Activated naive CD4-positive, alpha-beta T cell treated with Interleukin-2 at 50 U/mL for 16 hours (primary cell): ENCODE results near the gene LOXL3.

Experiments used
- DNase-seq: peaks from one replicate; pipeline ENCODE4 v3.0.0-alpha.2; 2020

Gene LOXL3

DNA sequence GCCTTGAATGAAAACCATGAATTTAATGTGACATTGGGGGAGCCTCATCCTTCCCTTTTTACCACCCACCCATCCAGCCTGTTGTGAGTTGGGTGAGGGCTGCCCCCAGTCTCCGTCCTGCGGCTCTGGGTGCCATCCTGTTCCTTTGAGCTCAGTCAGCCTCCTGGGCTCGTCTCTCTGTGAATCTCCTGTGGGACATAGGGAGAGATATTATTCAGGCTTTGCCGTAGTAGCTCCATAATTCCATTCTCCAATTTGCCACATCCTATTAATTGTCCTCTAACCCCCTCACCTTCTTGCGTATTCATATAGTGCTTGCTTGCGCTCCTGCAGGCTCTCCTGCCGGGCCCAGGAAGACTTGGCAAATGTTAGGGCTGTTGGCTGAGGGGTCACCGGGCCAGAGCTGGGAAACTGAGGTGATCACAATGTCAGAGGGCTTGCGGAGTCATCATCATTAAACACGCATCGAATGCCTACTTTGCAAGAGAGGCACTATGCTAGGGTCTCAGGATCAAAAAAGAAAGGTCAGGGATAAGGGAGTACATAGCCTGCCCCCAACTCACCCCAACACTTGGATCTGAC lies 27.0 kb downstream of the LOXL3 start:
- no peak for DNase-seq

DNA sequence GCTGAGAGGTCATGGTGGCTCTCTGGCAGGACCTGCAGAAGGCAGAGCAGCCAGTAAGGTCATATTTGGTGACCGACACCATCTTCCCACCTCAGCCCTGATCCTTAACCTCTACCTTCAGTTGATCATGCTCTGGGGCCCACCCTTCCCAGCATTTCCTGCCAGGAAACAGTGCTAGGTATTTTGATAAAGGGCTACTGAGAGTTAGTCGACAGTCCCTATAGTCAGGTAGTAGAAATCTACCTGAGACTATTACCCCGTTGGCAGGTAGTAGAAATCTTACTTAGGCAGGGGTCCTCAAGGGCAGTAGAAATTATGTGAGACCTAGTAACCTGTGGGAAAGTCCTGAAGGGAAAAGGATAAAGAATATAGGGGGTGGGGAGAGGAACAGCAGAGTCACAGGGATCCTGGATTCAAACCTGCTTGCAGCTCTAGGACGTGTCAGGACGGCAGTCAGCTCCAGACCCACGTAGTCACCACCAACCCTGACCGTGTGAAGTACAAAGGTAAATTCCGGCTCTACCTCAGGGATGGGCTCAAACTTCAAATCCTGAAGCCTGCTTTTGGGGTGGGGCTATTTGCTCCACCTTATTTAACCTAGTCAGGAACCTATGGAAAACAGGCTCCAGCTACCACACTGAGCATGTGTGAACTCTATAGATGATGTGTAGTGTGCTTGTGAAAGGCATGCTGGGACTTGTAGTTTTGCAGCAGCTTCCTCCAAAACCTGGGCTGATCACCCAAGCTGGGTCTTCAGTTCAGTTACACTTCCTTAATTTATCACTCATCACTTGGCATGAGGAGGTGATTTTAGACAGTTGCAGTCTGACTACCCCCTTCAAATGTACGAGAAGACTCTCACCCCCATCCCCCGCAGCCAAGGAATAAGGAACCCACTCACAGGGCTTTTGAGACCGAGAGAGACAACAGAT lies 27.8 kb downstream of the LOXL3 start, which contains the start of gene DQX1:
Gene DQX1 (minus strand): TSS at position 515 of the 932 bp plus-strand sequence. CDS start 502 bp downstream, at position 13.
- no peak for DNase-seq

DNA sequence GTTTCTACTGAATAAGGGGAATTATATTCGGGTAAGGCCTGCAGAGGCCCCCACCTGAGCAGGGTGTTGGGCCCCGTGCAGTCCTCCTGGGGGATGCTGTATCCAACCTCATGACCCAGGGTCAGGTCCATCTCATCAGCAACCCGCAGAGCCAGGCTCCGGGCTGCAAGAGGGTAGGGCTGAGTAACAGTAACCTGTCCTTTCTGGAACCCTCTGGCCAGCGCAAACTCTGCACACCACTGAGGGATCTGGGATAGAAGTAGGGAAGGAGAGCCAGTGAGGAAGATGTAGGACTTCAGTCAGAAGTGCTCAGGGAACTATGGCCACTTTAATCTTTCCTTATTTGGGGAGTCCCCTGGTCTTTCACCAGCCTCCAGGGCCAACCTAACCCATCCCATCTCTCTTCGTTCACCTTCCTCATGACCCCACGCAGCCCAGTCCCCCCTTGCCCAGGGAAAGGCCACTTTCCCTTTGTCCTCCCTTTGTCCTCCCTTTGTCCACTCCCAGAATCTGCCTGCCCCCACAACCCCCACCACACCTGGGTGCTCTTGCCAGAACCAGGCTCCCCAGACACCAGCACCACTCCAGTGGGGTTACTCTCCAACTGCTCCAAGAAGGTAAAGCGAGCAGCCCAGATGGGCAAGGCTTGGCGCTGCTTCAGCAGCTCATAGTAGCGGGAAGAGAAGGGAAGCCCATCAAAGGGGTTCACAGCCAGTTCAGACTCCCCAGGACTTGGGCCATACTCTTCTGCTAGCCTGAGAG lies 28.6 kb downstream of the LOXL3 start:
- no peak for DNase-seq

DNA sequence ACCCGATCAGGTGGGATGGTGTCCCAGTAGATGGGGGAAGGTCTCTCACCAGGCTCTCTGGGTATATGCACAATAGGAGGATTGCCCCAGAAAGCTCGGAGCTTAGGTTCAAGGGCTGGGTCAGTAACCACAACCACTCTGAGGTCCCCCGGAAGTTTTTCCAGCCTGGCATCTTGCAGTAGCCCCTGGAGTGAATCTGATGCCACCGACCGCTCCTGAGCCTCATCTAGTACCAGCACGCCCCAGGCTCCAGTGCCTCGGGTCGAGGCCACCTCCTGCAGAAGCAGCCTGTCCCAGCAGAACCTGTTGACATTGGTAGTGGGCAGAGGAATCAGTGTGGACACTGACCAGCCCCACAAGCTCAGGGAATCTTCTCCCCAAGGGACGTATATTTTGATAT lies 29.7 kb downstream of the LOXL3 start:
- DNase-seq = no peak

DNA sequence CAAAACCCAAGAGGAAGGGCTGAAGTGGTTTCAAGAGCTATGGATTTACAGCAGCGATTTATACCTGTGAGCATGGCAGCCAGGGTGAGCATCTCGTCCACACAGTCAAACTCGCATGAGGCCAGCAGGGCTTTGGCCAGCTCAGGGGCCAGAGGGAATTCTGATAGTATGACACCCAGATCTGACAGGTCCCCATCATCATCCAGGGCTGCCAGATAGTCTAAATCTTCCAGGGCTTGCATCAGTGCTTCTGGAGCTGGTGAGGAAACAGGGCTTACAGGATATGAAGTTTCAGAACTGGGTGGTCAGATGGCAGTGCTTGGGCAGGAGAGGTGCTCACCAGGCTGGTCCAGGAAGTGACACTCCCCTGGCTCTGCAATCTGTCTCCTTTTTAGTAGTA lies 31.2 kb downstream of the LOXL3 start:
- DNase-seq = no peak

- DNase-seq = no peak
Measured at GRCh38 chr2:74516650-74517049, 37.1 kb downstream of the LOXL3 start.

DNA sequence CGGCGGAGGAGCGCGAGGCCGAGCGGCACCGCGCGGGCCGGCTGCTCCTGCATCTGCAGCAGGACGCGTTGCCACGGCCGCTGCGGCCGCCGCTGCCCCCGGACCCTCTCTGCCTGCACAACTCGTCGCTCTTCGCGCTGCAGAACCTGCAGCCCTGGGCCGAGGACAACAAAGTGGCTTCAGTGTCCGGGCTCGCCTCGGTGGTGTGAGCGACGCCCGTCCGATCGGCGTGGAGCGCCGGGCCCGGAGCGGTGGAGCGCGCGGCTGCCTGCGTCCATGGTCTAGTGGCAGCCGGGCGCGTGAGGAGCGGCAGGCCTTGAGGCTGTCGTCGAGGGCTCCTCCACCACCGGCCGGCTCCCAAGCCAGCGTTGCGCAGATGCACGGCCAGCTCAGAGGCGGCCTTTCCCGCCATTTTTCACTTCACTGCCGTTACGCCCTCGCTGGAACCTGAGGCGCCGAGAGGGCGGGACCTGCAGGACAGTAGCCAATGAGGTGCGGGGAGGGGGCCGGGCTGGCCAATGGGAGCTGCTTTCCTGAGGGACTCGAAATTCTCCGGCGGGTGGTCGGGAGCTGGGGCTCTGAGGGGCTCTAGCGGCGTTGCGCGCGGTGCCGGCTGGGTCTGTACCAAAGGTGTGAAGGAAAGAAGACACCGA lies 37.6 kb downstream of the LOXL3 start:
- DNase-seq = peak; percentile 83

DNA sequence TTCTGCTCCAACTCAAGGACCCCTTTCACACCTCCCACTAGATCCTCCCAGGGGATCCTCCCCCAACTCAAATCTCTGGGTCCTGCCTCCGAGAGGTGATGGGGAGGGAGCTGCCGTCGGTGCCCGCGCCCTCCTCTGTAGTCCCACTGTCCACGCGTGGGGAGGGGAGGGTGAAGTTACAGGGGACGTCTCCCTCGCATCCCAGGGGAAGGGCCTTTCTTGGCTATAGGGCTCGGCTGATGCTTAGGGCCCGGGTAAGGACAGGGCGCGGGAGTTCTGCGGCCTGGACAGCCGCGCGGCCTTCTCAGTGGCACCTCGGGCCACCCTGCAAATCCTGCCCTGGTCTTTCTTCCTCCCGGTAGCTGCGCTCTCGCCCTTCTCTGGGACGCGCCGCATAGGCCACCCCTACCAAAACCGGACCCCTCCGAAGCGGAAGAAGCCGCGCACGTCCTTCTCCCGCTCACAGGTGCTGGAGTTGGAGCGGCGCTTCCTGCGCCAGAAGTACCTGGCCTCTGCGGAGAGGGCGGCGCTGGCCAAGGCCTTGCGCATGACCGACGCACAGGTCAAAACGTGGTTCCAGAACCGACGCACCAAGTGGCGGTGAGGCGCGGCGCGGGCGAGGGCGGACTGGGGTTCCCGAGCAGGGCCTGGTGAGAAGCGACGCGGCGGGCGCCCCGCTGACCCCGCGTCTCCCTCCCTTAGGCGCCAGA lies 38.3 kb downstream of the LOXL3 start:
- DNase-seq = no peak

DNA sequence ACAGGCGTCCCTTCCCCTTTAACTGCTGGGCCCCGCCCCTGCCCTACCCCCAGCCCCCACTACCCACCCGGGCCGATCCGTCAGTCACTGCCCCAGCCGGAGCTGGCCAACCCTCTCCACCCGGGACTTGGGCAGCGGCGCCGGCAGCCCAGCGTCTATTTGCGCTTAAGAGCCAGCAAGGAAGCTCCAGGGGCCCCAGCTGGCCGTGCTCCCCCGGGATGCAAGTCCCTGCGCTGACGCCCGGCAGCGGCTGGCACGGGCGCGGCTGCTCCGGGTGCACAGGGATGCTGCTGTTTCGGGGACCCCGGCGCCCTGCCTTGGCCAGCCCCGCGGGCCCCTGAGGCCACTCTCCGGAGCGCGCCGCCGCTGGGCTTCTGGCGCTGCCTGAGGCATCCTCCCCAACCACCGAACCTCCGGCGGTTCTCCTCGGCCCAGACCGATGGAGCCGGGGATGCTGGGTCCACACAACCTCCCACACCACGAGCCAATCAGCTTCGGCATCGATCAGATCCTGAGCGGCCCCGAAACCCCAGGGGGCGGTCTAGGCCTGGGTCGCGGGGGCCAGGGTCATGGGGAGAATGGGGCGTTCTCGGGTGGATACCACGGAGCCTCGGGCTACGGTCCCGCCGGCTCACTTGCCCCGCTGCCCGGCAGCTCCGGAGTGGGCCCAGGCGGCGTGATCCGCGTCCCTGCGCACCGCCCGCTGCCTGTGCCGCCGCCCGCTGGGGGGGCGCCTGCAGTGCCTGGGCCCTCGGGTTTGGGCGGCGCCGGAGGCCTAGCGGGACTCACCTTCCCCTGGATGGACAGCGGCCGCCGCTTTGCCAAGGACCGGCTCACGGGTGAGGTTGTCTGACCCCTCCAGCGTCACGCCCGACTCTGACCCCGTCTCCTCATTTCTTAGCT lies 39.1 kb downstream of the LOXL3 start, which contains the start of gene TLX2:
Gene TLX2 (plus strand): TSS at position 83 of the 903 bp plus-strand sequence. CDS start 357 bp downstream, at position 440.
- DNase-seq = no peak

DNA sequence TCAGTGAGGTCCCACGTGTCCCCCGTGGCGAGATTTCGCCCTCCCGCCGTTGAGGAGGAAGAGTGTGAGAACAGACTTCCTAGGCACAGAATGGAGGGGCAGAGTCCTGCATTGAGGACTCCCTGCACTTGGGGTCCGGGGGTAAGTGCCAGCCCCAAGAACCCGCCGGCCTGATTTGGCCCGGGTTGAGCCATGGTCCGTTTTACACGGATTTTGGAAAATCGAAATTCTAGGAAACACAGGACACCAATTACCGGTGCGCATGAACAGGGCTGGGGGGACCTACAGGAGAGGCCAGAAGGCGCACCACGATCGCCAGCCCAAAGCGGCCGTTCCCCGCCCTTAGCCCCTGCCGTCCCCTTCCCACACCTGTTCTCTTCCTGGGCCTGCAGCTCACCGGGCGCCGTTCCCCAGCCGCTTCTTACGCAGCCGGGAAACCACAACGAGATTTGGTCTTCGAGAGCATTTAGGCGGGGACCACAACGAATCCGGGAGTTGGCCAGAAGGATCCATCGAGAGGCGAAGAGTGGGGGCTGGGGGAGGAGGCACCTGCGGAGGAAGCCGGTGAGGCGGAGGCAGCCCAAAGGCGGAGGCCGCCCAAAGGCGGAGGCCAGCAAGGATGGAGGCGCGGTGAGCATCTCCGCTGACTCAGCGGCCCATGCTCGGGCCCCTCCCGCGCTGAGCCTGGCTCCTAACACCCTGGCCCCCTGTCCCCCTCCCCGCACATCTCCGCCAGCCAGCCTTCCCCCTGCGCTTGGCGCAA lies 40.0 kb downstream of the LOXL3 start:
- DNase-seq = peak; percentile 36

DNA sequence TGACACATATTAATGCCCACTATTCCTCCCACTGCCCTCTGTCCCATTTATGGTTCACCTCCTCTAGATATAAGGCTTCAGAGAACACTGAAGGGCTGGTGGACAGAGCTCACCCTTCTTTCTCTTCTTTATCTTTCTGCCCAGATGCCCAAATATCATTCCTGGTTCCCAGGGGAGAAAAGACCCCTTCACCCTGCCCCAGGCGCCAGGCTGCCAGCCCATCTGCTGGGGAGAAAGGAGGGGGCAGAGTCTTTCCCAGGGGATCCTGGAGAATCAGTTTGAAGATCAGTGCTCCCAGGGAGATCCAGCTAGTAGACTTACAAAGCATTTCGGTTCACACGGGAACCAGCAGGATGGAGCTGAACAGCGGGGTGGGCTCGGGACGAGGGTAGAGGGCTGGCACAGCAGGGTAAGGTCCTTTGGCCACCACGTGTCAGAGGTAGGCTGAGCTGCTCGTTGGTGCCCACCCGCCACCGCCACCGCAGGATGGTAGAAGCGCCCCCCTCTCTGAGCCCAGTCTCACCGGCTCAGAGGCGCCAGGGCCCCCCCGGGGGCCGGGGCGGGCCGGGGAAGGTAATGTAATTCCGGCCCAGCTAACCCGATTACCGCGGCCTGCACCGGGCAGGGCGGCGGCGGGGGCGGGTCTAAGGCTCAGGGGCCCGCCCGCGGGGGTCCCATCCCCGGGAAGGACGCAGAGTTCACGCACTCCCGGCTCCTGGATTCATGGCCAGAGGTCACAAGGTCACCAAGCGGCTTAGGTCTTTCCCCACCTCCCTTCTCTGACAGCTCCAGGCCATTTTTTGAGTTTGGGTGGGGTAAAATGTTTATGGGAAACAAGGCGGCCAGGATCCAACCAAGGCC lies 40.8 kb downstream of the LOXL3 start:
- no peak for DNase-seq

GRCh38 chr2:74511104-74511989 lies 42.4 kb downstream of the LOXL3 start:
- DNase-seq = no peak

- no peak for DNase-seq
Measured at GRCh38 chr2:74510272-74510671, 43.5 kb downstream of the LOXL3 start.

DNA sequence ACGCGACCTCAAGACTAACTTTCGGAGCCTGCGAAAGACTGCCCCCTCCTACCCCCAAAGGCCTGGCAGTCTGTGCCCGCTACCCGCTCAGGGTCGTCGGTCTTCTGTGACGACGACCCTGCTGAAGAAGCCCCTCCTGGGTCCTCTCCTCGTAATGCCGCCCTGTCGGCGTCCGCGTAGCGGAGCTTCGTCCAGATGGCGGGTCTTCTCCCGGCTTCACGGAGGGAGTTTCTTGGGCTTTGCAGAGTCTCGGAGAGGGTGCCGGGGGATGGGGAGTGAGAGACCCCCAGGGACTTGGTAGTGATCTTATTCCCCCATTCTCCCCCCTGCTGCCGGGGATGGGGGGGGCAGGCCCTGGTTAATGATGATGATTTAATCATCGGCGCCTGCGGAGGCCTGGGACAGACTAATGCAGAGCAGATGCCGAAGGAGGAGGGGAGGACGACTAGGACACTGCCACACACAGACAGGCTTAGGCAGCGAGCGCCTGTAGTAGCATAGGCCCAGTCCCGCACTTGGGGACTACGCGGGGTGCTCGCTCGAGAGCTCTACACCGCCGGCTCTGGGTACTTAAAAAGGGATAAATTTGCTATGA lies 45.7 kb downstream of the LOXL3 start:
- peak; percentile 18 for DNase-seq

DNA sequence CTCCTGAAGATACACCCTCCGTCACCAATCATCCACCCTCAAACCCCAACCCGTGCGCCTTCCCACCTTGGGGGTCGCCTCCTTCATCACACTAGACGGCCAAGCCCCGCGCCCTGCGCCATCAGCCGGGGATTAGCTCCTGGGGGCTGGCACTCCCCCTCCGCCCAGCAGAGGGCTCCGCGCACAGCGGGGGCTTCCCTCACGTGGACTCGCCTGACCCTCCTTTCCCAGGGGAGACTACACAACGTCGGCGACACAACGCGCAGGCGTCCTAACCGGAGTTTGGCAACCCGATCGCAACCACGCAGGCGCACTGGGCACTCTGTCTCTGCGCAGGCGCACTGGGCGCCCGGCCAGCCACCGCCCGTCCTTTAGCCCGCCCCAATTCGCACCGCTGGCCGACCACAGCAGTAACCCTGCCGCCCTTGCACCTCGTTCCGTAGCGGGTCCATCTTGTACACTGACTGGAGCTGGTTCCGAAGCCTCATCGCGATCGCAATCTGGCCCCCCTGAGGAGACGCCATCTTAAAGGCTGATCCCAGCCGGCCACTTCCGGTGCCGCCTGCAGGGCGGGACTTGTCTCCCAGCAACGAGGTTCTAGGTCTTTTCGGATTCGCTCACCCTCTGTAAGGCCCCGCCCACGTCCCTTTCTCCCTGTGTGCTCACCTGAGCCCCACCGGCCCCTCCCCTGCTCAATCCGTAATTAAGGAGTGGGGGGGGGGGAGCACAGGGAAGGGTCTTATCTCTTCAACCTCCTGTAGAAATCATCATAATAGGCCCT lies 46.4 kb downstream of the LOXL3 start, which contains the start of gene PCGF1:
Gene PCGF1 (minus strand): TSS at position 551 of the 781 bp plus-strand sequence. CDS start 27 bp downstream, at position 524.
- DNase-seq = peak; percentile 99

DNA sequence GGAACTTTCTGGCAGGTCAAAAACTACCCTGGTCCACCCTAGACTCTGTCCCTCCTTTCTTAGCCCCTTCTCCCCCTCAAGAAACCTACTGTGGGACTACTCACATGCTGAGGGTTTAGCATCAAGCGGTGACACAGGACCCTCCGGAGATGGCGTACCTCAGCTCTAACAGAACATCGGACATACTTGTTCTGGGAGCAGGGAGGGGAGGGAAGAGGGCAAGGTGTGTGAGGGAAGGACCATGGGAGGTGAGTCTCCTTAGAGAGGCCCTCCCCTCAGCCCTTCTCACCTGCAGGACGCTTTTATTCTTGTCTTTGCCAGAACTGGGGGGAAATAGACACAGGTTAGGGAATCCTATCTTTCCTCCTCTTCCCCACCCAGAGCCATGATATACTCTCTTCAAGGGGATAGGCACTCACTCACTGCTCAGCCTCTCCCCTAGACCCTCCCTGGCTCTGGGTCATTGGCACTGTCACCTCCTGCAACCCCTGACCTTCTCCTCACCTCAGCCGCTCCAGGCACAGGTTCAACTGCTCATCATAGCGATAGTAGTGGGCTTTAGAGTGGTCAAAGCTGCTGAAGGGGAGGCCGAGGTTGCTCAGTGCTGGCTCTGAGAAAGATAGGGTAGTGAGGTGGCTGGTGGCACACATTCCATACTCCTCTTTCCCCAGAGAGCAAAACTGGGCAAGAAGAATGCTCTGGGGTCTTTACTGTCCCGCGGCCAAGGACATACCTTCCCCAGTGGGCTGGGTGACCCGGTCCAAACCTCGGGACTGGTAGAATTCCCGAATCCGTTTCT lies 48.1 kb downstream of the LOXL3 start:
- DNase-seq = no peak
